Tibial nerve (tissue), 4 donors: ENCODE results near the gene WDR45B.

Experiments
- EP300 ChIP-seq, 2 donors: sonication (generic); formaldehyde crosslinking; IDR thresholded peaks; one replicate each; pipeline ENCODE4 v1.6.1; 2017; ENCODE audit warnings: antibody characterized with exemption in 2 of 2, mild to moderate bottlenecking in 1 of 2
- TF ChIP-seq, protein P1 (sequence below), 5 experiments: fragments of 200-600 bp in 3 of 5; fragments of 450-650 bp in 2 of 5; sonication (generic) in 3 of 5; IDR thresholded peaks; one replicate each; pipeline ENCODE4 v1.5.1; 2016 to 2019; ENCODE audit warnings: antibody characterized with exemption in 5 of 5, mild to moderate bottlenecking in 3 of 5, moderate library complexity in 2 of 5

DNA sequence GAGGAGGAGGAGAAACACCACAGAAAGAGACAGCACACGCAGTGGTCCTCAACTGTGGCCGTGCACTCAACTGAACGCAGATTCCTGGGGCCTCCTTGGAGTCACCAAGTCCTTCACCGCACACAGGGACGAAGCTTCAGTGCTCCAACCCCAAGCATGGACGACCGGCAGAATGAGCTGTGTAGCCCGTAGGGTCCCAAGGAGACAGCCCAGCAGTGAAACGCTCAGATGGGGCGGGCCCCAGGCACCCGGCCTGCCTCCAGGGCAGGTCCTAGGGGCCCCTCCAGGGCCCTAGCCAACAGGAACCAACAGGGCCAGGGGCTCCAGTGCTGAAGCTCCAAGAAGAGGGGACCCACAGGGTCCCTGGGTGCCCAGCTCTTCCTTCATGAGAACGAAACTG is 37.0 kb upstream of the WDR45B start:
- no peak for TF ChIP-seq EP300 (IDR thresholded peaks at IDR 0.05)
- TF ChIP-seq, protein P1, sequence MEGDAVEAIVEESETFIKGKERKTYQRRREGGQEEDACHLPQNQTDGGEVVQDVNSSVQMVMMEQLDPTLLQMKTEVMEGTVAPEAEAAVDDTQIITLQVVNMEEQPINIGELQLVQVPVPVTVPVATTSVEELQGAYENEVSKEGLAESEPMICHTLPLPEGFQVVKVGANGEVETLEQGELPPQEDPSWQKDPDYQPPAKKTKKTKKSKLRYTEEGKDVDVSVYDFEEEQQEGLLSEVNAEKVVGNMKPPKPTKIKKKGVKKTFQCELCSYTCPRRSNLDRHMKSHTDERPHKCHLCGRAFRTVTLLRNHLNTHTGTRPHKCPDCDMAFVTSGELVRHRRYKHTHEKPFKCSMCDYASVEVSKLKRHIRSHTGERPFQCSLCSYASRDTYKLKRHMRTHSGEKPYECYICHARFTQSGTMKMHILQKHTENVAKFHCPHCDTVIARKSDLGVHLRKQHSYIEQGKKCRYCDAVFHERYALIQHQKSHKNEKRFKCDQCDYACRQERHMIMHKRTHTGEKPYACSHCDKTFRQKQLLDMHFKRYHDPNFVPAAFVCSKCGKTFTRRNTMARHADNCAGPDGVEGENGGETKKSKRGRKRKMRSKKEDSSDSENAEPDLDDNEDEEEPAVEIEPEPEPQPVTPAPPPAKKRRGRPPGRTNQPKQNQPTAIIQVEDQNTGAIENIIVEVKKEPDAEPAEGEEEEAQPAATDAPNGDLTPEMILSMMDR (IDR thresholded peaks at IDR 0.05): no peak
